Mesenchymal stem cell (in vitro differentiated cells and primary cell): ENCODE measurements around the gene TXNDC15.
"Not testable (repeated sequence)": the region's sequence is repeated elsewhere in the genome, so short reads cannot be mapped to it uniquely, and the experiment has no call there.

Experiments
- DNase-seq: peaks from one replicate; pipeline ENCODE4 v3.0.0-alpha.2; 2013
- H2AFZ ChIP-seq: one replicate; pipeline ENCODE4 v1.6.1; 2013; ENCODE audit warnings: low read depth, mild to moderate bottlenecking, control low read depth, inconsistent platforms, low read length, moderate library complexity
- H2AK5ac ChIP-seq: 2 replicates; pipeline ENCODE4 v1.6.1; 2013; ENCODE audit warnings: low read length, moderate library complexity, mild to moderate bottlenecking, inconsistent platforms; ENCODE audit not compliant: severe bottlenecking
- H2BK120ac ChIP-seq: one replicate; pipeline ENCODE4 v1.6.1; 2013; ENCODE audit warnings: low read depth, mild to moderate bottlenecking, inconsistent platforms, low read length, moderate library complexity
- H2BK12ac ChIP-seq, 2 experiments: one replicate each; pipeline ENCODE4 v1.6.1; 2013; ENCODE audit warnings: inconsistent platforms in 2 of 2, low read length in 2 of 2, mild to moderate bottlenecking in 2 of 2, moderate library complexity in 2 of 2, control low read depth in 1 of 2
- H2BK15ac ChIP-seq: one replicate; pipeline ENCODE4 v1.6.1; 2013; ENCODE audit warnings: mild to moderate bottlenecking, low read depth, inconsistent platforms; ENCODE audit not compliant: poor library complexity, severe bottlenecking
- H2BK5ac ChIP-seq: 2 replicates; pipeline ENCODE4 v1.6.1; 2013; ENCODE audit warnings: low read depth, mild to moderate bottlenecking, low read length, control low read depth, inconsistent platforms; ENCODE audit not compliant: poor library complexity, severe bottlenecking
- H3K14ac ChIP-seq, 2 experiments: one replicate each; pipeline ENCODE4 v1.6.1; 2013; ENCODE audit warnings: inconsistent platforms in 2 of 2, low read length in 2 of 2, control low read depth in 1 of 2, mild to moderate bottlenecking in 1 of 2, moderate library complexity in 1 of 2
- H3K18ac ChIP-seq, 2 experiments: one replicate each; pipeline ENCODE4 v1.6.1; 2013; ENCODE audit warnings: inconsistent platforms in 2 of 2, low read length in 2 of 2, control low read depth in 1 of 2, low read depth in 1 of 2, mild to moderate bottlenecking in 1 of 2
- H3K23ac ChIP-seq, 2 experiments: one replicate each; pipeline ENCODE4 v1.6.1; 2013; ENCODE audit warnings: inconsistent platforms in 2 of 2, low read length in 2 of 2, mild to moderate bottlenecking in 2 of 2, moderate library complexity in 2 of 2, control low read depth in 1 of 2
- H3K27ac ChIP-seq: 2 replicates; pipeline ENCODE4 v1.5.1; 2013; ENCODE audit warnings: mild to moderate bottlenecking, moderate library complexity, low read length, control low read depth, inconsistent platforms; ENCODE audit not compliant: poor library complexity, severe bottlenecking
- H3K27me3 ChIP-seq, 2 experiments: 2 replicates each; pipeline versions ENCODE4 v1.6.1 to v1.7.0; 2013; ENCODE audit warnings: low read length in 2 of 2, mild to moderate bottlenecking in 2 of 2, moderate library complexity in 2 of 2, control low read depth in 1 of 2, inconsistent platforms in 1 of 2; ENCODE audit not compliant: control insufficient read depth in 1 of 2, insufficient read depth in 1 of 2
- H3K36me3 ChIP-seq, 2 experiments: 2 replicates each; pipeline versions ENCODE4 v1.6.1 to v1.7.0; 2013; ENCODE audit warnings: low read length in 2 of 2, control low read depth in 1 of 2, inconsistent platforms in 1 of 2, low read depth in 1 of 2, mild to moderate bottlenecking in 1 of 2; ENCODE audit not compliant: insufficient read depth in 2 of 2, control insufficient read depth in 1 of 2
- H3K4ac ChIP-seq, 2 experiments: one replicate each; pipeline ENCODE4 v1.6.1; 2013; ENCODE audit warnings: inconsistent platforms in 2 of 2, low read length in 2 of 2, mild to moderate bottlenecking in 2 of 2, moderate library complexity in 2 of 2, control low read depth in 1 of 2, low read depth in 1 of 2
- H3K4me1 ChIP-seq: 2 replicates; pipeline ENCODE4 v1.6.1; 2013; ENCODE audit warnings: low read depth, low read length, control low read depth; ENCODE audit not compliant: control insufficient read depth, insufficient read depth
- H3K4me2 ChIP-seq: 2 replicates; pipeline ENCODE4 v1.6.1; 2013; ENCODE audit warnings: low read length, mild to moderate bottlenecking, inconsistent platforms; ENCODE audit not compliant: poor library complexity, severe bottlenecking
- H3K4me3 ChIP-seq, 2 experiments: 2 replicates each; pipeline versions ENCODE4 v1.5.1 to v1.7.0; 2013; ENCODE audit warnings: low read length in 2 of 2, mild to moderate bottlenecking in 2 of 2, control low read depth in 1 of 2, low read depth in 1 of 2; ENCODE audit not compliant: insufficient read depth in 1 of 2
- H3K79me1 ChIP-seq: replicated peaks from 2 replicates; pipeline ENCODE4 v1.6.1; 2013; ENCODE audit warnings: mild to moderate bottlenecking, control low read depth, low read length, inconsistent platforms; ENCODE audit not compliant: poor library complexity, severe bottlenecking
- H3K9ac ChIP-seq: 2 replicates; pipeline ENCODE4 v1.7.0; 2013; ENCODE audit warnings: mild to moderate bottlenecking, low read length, moderate library complexity
- H3K9me3 ChIP-seq: 2 replicates; pipeline ENCODE4 v1.7.0; 2013; ENCODE audit warnings: mild to moderate bottlenecking, low read length; ENCODE audit not compliant: control insufficient read depth
- H4K8ac ChIP-seq: one replicate; pipeline ENCODE4 v1.6.1; 2013; ENCODE audit warnings: inconsistent platforms, mild to moderate bottlenecking, low read length, moderate library complexity
- H4K91ac ChIP-seq: one replicate; pipeline ENCODE4 v1.6.1; 2013; ENCODE audit warnings: mild to moderate bottlenecking, low read length, inconsistent platforms
- WGBS: methylation state at CpG from one replicate; pipeline ENCODE4 v1.1.7; 2013; ENCODE audit warnings: mixed read lengths; 5-methylcytosine and 5-hydroxymethylcytosine counted together

TXNDC15 gene

DNA sequence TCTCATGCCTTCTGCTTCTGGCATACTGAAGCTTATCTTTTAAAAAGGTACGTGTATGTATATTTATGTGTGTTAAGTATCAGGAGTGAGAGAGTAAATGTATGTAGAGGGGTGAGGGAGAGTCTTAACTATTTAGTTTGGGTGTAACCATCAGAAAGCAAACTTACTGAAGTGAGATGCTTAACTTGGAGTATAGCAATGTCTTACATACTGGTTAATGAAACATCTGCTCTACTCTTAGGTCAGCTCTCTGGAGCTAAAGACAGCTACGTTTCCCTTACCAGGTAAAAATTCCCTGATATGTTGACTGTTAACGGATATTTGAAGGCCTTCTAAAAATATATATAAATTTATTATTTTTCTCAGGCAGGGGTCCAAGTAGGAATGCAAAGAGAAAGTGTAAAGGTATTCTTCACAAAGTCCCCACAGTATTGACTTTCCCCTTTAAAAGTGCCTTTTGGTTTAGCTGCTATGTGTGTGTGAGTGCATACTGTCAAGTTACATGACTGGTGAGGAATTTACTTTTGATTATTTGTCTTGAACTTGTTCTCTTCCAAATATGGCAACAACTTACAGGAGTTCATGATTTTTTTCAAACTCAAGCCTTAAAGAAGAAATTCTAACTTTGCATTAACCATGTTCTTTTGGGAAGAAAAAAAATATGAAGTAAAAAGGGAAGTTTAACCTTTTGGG, 40.7 kb upstream of the TXNDC15 start:
- H3K9ac ChIP-seq = no peak overlapping the region
- H3K27ac ChIP-seq = peak overlapping the region; percentile 92
- no peak overlapping the region for H3K14ac ChIP-seq
- H4K91ac ChIP-seq = no peak overlapping the region
- 97% methylated on average over 1 of the region's 3 CpGs for WGBS
- H2BK12ac ChIP-seq = no peak overlapping the region
- no peak overlapping the region for H3K4me2 ChIP-seq
- H2AK5ac ChIP-seq = no peak overlapping the region
- H3K4me1 ChIP-seq = peaks cover 2% of the 10 kb centered on the region
- no peak overlapping the region for H2BK5ac ChIP-seq
- H3K4me3 ChIP-seq = no peak overlapping the region
- H3K4ac ChIP-seq = no peak overlapping the region
- no peak overlapping the region for H2AFZ ChIP-seq
- no peak overlapping the region for H4K8ac ChIP-seq
- no peak overlapping the region for H3K23ac ChIP-seq
- H3K9me3 ChIP-seq = no peaks in the 10 kb centered on the region
- H3K18ac ChIP-seq = no peak overlapping the region
- no peak overlapping the region for H2BK15ac ChIP-seq
- no peak overlapping the region for H2BK120ac ChIP-seq
- H3K27me3 ChIP-seq = no peaks in the 10 kb centered on the region
- DNase-seq = peak; percentile 30
- H3K79me1 ChIP-seq = peaks cover 5% of the 10 kb centered on the region
- H3K36me3 ChIP-seq = peaks cover 12 to 42% of the 10 kb centered on the region in 2 experiments

GRCh38 chr5:134835623-134836022, 38.5 kb upstream of the TXNDC15 start:
- H2AK5ac ChIP-seq = no peak overlapping the region
- no peak overlapping the region for H3K14ac ChIP-seq
- H3K23ac ChIP-seq = no peak overlapping the region
- WGBS = 100% methylated on average over 1 of the region's 2 CpGs
- no peak overlapping the region for H2BK120ac ChIP-seq
- H3K4me1 ChIP-seq = peaks cover 2% of the 10 kb centered on the region
- H3K9ac ChIP-seq = no peak overlapping the region
- no peak for DNase-seq
- no peak overlapping the region for H2BK5ac ChIP-seq
- no peak overlapping the region for H2AFZ ChIP-seq
- H3K9me3 ChIP-seq = no peaks in the 10 kb centered on the region
- no peak overlapping the region for H3K18ac ChIP-seq
- no peak overlapping the region for H4K8ac ChIP-seq
- H3K4me3 ChIP-seq = no peak overlapping the region
- no peak overlapping the region for H3K4me2 ChIP-seq
- H2BK12ac ChIP-seq = no peak overlapping the region
- H2BK15ac ChIP-seq = no peak overlapping the region
- H4K91ac ChIP-seq = no peak overlapping the region
- H3K79me1 ChIP-seq = peaks cover 5% of the 10 kb centered on the region
- H3K36me3 ChIP-seq = peaks cover 17 to 44% of the 10 kb centered on the region in 2 experiments
- H3K27me3 ChIP-seq = no peaks in the 10 kb centered on the region
- no peak overlapping the region for H3K27ac ChIP-seq
- no peak overlapping the region for H3K4ac ChIP-seq

- Histone ChIP-seq H3K27ac (no peak overlapping the region), H3K4me2 (no peak overlapping the region), H3K4me3 (no peak overlapping the region), H2BK5ac (no peak overlapping the region), H2BK15ac (no peak overlapping the region), H3K4me1 (peaks cover 2% of the 10 kb centered on the region), H3K23ac (no peak overlapping the region), H4K91ac (no peak overlapping the region), H3K14ac (no peak overlapping the region), H2AK5ac (no peak overlapping the region), H3K27me3 (no peaks in the 10 kb centered on the region), H3K79me1 (peaks cover 5% of the 10 kb centered on the region), H3K36me3 (peaks cover 17 to 46% of the 10 kb centered on the region in 2 experiments), H2BK120ac (no peak overlapping the region), H3K9me3 (no peaks in the 10 kb centered on the region), H3K4ac (no peak overlapping the region), H4K8ac (no peak overlapping the region), H3K18ac (no peak overlapping the region), H3K9ac (no peak overlapping the region), H2BK12ac (no peak overlapping the region), H2AFZ (no peak overlapping the region)
- no peak for DNase-seq
- WGBS = 96% methylated on average over 3 of the region's 3 CpGs
Measured at GRCh38 chr5:134837530-134838181, 36.5 kb upstream of the TXNDC15 start.

GRCh38 chr5:134838361-134838760, 35.8 kb upstream of the TXNDC15 start:
- 91% methylated on average over 9 of the region's 9 CpGs for WGBS
- not testable (repeated sequence) for H3K4me1 ChIP-seq, H3K4me2 ChIP-seq, H3K4ac ChIP-seq, H3K18ac ChIP-seq, H2BK12ac ChIP-seq, H4K8ac ChIP-seq, H3K79me1 ChIP-seq, H4K91ac ChIP-seq, H3K27ac ChIP-seq, H3K4me3 ChIP-seq, DNase-seq, H2BK120ac ChIP-seq, H3K14ac ChIP-seq, H2AK5ac ChIP-seq, H2BK15ac ChIP-seq, H3K9me3 ChIP-seq, H3K9ac ChIP-seq, H3K27me3 ChIP-seq, H2BK5ac ChIP-seq, H3K23ac ChIP-seq, H2AFZ ChIP-seq
- peaks cover 18 to 41% of the 10 kb centered on the region in 2 experiments for H3K36me3 ChIP-seq
